A673 (cell line): ENCODE data around the gene C12orf54.

Source experiments
- CTCF ChIP-seq: fragments of 300-800, 200-600 bp; sonication (generic); conservative IDR thresholded peaks from 2 replicates; pipeline ENCODE4 v1.5.1; 2017; ENCODE audit warnings: low read depth, mild to moderate bottlenecking, antibody characterized with exemption, low read length, moderate library complexity, mixed read lengths
- EZH2 ChIP-seq: fragments of 200-600 bp; sonication (generic); IDR thresholded peaks from 2 replicates; pipeline ENCODE4 v1.6.1; 2017; ENCODE audit warnings: borderline replicate concordance, low read depth, mild to moderate bottlenecking, mixed read lengths, antibody characterized with exemption, low read length; ENCODE audit not compliant: poor library complexity, severe bottlenecking

DNA sequence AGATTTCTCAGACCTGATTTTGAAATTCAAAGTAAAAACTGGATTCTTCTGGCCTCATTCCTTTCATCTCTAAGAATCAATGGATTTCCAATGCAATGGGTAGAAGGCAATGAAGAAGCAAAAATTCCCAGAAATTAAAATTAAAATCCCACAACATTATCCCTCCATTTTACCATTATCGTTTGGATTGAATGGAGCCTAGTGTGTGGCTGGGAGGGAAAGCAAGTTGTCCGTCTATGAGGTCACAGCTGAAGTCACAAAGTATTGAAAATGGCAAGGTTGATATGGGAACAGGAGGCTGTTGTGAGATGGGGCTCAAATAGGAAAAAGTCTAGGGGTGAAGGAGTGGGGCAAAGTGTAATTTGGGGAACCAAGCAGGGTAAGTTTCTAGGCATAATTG is at the start of gene C12orf54:
- TF ChIP-seq CTCF (no peak), EZH2 (no peak)
